OCI-LY7 (cell line): ENCODE measurements around the gene PHACTR1.

Experiments
- CTCF ChIP-seq: fragments of 200-600 bp; sonication (generic); conservative IDR thresholded peaks from 2 replicates; pipeline ENCODE4 v1.5.1; 2014; ENCODE audit warnings: mild to moderate bottlenecking, antibody characterized with exemption, low read length, moderate library complexity, mixed read lengths
- EZH2phosphoT487 ChIP-seq: fragments of 200-600 bp; sonication (generic); IDR thresholded peaks from 2 replicates; pipeline ENCODE4 v1.6.1; 2018; ENCODE audit warnings: low read depth, borderline replicate concordance, mild to moderate bottlenecking, mixed run types, antibody characterized with exemption, low read length, moderate library complexity, mixed read lengths

GRCh38 chr6:13242590-13242989 is 526.0 kb downstream of the PHACTR1 start:
- no peak for TF ChIP-seq CTCF
- no peak for TF ChIP-seq EZH2phosphoT487
